CD4-positive, alpha-beta T cell treated with Interleukin-6 at 100 ng/mL for 8 hours (primary cell): ENCODE results near the gene SPSB2.
"Not testable (repeated sequence)": the region's sequence is repeated elsewhere in the genome, so short reads cannot be mapped to it uniquely, and the experiment has no call there.

Experiments
- DNase-seq: peaks from one replicate; pipeline ENCODE4 v3.0.0-alpha.2; 2020; ENCODE audit warnings: mixed read lengths, low spot score

Gene SPSB2

DNA sequence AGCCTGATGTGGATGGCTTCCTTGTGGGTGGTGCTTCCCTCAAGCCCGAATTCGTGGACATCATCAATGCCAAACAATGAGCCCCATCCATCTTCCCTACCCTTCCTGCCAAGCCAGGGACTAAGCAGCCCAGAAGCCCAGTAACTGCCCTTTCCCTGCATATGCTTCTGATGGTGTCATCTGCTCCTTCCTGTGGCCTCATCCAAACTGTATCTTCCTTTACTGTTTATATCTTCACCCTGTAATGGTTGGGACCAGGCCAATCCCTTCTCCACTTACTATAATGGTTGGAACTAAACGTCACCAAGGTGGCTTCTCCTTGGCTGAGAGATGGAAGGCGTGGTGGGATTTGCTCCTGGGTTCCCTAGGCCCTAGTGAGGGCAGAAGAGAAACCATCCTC lies 2.8 kb downstream of the SPSB2 start:
- DNase-seq: not testable (repeated sequence)

DNA sequence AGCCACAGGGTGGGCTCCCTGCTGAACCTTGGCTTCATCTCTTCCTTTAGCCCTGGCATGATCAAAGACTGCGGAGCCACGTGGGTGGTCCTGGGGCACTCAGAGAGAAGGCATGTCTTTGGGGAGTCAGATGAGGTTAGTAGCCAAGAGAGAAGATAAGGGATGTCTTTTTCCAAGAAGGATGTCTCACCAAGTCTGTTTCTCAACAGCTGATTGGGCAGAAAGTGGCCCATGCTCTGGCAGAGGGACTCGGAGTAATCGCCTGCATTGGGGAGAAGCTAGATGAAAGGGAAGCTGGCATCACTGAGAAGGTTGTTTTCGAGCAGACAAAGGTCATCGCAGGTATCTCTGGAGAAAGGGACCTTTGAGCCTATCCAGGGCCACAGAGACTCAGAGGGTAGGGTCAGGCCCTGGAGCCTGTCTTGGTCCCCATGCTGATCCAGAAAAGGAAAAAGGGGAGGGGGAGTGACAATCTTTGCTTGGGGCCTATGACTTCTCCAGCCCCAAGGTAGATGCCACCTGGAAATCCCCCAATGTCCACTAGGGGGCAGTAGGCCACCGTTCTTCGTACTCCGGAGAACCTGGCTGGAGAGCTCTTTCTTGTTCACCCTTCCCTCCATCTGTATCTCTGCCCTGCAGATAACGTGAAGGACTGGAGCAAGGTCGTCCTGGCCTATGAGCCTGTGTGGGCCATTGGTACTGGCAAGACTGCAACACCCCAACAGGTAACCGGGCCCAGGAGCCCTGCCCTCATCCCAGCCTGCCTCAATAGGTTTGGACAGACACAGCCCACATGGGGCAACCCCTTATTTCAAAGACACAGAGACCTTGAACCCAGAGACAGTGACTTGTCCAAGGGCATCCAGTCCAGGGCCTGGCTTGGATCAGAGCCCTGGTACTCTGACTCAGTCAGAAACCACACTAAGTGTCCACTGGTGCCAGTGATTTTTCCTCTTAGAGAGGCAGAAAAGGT lies 3.8 kb downstream of the SPSB2 start:
- peak; percentile 84 for DNase-seq

DNA sequence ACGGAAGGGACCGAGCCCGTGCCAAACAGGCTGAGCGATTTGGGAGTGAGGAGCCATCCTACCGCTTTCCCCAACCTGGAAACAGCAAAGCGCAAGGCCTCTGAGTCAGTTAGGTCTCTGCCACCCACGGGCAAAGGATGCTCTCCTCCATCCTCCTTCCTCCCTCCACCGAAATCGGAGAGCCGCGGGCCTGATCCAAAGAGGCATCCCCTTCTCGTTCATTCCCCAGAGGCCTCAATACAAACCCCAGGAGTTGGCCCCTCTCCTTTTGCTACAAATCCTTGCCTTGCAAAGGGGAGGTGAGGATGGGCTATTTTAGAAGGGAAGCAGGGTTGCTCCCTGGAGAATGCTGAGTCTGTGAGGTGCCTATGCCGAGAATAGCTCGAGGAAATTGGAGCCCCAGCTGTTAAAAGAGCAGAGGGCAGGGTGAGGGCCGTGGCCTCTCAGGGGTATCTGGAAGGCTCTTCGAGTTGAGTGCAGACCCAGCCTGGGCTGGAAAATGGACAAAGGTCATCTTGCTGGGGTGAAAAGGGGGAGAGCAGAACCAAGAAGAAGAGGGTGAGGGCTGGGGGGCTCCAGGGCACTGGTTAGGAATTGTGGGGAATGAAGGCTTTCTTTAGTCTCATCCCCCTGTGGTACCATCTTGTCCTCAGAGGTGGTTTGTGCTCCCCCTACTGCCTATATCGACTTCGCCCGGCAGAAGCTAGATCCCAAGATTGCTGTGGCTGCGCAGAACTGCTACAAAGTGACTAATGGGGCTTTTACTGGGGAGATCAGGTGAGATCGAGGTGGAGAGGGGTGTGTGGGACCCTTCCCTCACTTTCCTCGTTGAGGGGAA lies 4.7 kb downstream of the SPSB2 start:
- DNase-seq: no peak

GRCh38 chr12:6867413-6868210 lies 5.5 kb downstream of the SPSB2 start, which contains the start of gene TPI1:
Gene TPI1, plus strand, starts transcription at chr12:6867531. Its CDS starts 36 bp downstream, at chr12:6867567.
- DNase-seq: peak; percentile 83

DNA sequence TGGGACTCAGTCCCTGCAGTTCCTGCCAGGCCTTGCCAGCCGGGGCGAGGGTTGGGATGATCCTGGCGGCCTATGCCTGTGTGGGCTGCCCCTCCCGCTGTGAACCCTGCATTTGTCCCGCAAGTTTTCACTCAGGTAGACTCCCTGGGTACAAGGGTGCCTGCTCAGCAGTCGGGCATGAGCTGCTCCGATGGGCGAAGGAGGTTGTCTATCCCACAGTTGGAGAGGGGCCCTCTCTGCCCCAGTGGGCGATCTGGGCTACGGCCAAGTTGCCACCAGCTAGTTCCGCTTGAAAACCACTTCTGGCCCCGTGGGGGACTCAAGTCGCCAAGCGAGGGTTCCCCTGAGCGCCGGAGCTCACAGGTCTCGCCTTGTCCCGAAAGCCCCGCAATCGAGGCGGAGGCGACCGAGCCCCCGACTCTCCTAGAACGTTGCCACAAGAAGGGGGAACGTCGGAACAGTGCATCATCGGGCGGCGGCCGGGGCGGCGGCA lies 6.1 kb downstream of the SPSB2 start:
- no peak for DNase-seq

DNA sequence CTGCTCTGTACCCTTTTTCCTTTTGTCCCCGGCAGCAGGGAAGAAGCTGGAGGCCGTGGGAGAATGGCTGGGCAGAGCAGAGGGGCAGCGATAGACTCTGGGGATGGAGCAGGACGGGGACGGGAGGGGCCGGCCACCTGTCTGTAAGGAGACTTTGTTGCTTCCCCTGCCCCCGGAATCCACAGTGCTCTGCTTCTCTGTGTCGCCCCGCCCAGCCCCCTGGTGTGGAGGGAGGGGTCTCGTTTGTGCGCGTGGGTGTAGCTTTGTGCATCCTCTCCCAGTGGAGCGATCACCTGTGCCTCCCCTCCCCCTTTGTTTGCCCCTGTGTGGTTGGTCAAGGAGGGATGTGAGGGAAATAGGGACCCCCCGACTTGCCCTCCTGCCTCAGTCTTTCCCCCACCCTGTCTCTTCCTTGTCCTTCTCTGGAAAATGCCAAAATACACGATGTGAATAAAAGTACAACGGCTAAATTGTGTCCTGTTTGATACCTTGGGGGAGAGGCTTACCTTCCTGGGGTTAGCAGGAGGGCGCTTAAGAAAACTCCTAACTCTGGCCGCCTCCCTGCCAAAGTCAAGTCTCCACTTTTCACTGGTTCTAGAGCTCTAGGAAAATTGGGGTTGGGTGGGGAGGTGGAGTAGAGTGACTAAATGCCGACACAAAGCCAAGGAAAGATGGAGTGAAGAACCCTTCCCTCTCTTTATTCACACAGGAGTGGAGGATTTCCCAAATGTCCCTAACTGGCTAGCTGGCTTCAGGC lies 6.8 kb downstream of the SPSB2 start:
- no peak for DNase-seq

DNA sequence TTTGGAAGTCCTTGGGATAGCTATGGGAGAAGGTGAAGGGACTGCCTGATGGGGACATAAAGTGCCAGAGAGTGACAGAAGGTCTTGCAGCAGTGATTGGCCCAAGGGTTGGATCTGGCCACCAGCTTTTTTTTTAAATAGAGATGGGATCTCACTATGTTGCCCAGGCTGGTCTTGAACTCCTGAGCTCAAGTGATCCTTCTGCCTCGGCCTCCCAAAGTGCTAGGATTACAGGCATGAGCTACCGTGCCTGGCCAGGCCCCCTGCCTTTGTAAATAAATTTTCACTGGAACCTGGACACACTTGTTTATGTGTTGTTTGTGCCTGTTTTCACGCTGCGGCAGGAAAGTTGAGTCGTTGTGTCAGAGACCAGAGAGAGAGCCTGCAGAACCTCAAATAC lies 7.8 kb downstream of the SPSB2 start:
- DNase-seq: not testable (repeated sequence)

- DNase-seq: no peak
These were observed 9.3 kb downstream of the SPSB2 start for GRCh38 chr12:6863586-6864321.

DNA sequence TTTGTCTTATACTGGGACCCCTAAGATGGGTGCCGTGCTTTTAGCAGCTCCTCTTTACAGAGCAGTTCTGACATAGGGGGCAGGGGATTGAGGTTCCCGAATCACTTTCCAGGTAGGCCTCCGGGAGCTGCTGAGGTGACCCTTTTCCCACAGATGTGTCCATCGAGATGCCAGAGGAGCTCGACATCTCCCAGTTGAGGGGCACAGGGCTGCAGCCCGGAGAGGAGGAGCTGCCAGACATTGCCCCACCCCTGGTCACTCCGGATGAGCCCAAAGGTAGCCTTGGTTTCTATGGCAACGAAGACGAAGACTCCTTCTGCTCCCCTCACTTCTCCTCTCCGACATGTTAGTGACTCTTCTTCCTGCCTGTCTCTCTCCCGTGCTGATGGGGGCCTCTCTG lies 10.1 kb downstream of the SPSB2 start:
- no peak for DNase-seq

DNA sequence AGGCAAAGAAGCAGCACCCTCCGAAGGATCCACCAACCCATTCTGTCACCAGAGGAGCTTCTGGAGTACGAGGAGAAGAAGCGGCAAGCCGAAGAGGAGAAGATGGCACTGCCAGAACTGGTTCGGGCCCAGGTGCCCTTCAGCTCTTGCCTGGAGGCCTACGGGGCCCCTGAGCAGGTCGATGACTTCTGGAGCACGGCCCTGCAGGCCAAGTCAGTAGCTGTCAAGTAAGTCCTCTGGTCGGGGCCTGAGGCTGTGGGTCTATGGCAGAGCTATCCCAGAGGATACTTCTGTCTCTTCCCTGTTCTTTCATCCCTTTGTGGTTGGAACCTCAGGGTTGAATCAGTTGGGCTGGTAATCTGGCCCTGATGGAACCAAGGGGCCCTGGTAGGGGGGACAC lies 11.7 kb downstream of the SPSB2 start:
- no peak for DNase-seq

DNA sequence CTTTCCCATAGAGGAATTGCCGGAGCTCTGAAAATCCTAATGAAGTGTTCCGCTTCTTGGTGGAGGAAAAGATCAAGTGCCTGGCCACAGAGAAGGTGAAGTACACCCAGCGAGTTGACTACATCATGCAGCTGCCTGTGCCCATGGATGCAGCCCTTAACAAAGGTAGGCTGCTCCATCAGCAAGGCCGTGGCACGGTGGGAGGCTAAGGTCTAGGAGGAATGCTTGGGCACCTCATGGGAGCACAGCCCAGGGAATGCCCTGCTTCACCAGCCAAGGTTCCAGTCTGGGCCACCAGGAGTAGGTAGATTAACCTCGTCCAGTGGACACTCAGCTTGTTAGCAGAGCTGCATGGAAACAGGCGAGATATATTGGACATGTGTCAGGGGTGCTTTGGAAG lies 12.2 kb downstream of the SPSB2 start:
- no peak for DNase-seq

DNA sequence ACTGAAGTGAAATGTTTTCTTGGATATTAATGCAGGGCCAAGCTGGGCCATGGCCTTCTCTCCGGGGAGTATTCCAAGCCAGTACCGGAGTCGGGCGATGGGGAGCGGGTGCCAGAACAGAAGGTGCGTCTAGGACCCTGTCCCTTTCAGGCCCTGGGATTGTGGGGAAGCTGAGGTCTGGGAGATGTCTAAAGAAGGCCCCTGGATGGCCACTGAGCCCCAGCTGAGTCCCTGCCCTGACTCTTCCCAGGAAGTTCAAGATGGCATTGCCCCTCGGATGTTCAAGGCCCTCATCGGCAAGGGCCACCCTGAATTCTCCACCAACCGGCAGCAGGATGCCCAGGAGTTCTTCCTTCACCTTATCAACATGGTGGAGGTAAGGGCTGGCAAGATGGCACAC lies 13.0 kb downstream of the SPSB2 start:
- DNase-seq: no peak

GRCh38 chr12:6858799-6859198 lies 14.3 kb downstream of the SPSB2 start:
- no peak for DNase-seq

DNA sequence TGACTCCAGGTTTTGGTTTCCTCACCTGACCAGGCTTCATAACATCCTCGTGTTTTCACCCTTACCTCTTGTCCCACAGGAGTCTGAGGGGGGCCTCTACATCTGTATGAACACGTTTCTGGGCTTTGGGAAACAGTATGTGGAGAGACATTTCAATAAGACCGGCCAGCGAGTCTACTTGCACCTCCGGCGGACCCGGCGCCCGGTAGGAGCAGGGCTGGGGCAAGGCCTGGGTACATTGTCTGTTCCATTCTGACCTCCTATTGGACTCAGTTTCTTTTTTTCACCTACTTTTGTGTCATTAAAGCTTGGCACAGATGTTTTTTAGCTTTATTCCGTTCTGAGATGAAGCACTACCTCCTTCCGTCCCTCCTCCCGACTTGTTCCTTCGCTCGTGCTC lies 17.8 kb downstream of the SPSB2 start:
- DNase-seq: no peak

DNA sequence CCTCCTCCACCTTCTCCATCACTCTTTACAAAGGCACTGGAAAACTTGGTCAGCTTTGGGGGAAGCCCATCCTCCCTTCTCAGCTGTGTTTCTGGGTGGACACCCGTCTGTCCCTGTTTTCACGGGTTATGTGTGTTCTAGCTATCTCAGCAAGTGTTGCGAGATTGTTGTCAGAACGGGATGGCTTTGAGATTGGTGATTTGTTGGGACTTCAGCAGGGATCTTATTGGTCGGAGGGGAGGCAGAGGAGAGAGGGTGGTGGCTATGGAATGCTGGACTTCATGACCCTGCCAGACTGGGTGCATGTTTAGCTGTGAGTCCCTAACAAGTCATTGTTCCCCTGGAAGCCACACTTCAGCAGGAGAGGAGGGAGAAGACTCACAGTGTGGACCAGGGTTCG lies 19.1 kb downstream of the SPSB2 start:
- no peak for DNase-seq

- no peak for DNase-seq
These were observed 19.5 kb downstream of the SPSB2 start for GRCh38 chr12:6853626-6854025.

DNA sequence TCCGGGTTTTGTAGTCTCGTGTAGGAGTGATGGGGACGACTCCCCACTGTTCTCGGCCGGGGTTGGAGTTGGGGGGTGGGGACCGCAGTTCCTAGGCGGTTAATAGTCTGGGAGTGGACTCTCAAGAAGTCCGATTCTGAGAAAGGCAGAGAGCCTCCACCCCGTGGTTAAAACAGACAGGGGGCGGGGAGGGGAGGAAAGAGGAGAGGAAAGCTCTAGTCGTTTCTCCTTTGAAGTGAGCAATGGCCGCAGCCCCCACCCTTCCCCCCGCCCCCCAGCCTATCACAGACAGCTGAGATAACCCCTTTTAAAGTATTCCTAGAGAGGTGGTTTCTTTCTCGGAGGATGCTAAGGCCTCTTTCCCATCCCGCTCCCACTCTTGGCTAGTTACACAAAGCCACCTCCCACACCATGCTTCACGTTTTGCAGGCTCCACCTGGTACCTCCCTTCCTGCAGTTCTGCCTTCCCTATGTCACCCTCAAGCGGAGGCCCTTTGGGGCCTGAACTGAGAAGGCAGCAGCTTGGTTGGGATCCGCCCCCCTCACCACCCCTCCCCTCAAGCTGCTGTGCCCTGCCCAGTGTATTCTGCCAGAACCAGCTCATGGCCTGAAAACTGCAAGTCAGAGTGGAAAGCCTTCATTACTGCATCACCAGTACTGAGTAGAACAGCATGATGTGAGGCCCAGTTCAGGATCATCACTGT lies 20.3 kb downstream of the SPSB2 start:
- DNase-seq: peak; percentile 62

- DNase-seq: peak; percentile 99
These were observed 21.0 kb downstream of the SPSB2 start, which contains the start of gene USP5 for GRCh38 chr12:6851921-6852650. Gene USP5, plus strand, starts transcription at chr12:6852150. Its CDS starts 30 bp downstream, at chr12:6852180.
